IgD-negative memory B cell (primary cell): ENCODE measurements around the gene SLC6A13. TPM values are rescaled to one million over a fixed set of nuclear protein-coding genes. Genes with fewer than 3 reads are reported as not detected.
"Not testable (repeated sequence)": the region's sequence is repeated elsewhere in the genome, so short reads cannot be mapped to it uniquely, and the experiment has no call there.

ENCODE experiments used
- H3K27ac Mint-ChIP-seq, 3 donors: one replicate each; pipeline ENCODE4 v1.8.0; 2020 to 2022; ENCODE audit warnings: mild to moderate bottlenecking in 3 of 3, mixed read lengths in 3 of 3, moderate library complexity in 1 of 3
- H3K27me3 Mint-ChIP-seq: one replicate; pipeline ENCODE4 v1.8.0; 2021; ENCODE audit warnings: mixed read lengths
- H3K36me3 Mint-ChIP-seq: one replicate; pipeline ENCODE4 v1.8.0; 2020; ENCODE audit warnings: mild to moderate bottlenecking, mixed read lengths
- H3K4me1 Mint-ChIP-seq, 3 donors: one replicate each; pipeline ENCODE4 v1.8.0; 2020 to 2022; ENCODE audit warnings: mixed read lengths in 3 of 3, mild to moderate bottlenecking in 1 of 3
- H3K4me3 Mint-ChIP-seq, 4 donors: one replicate each; pipeline ENCODE4 v1.8.0; 2020 to 2022; ENCODE audit warnings: mild to moderate bottlenecking in 4 of 4, mixed read lengths in 4 of 4, moderate library complexity in 3 of 4
- H3K9me3 Mint-ChIP-seq, 3 donors: one replicate each; pipeline ENCODE4 v1.8.0; 2020 to 2021; ENCODE audit warnings: mixed read lengths in 3 of 3, mild to moderate bottlenecking in 1 of 3
- polyA plus RNA-seq: library from polyadenylated mRNA; unstranded; fragments of 300-500 nt; fragmentation: Illumina TruSeq; gene quantifications from one replicate; pipeline ENCODE4 v1.2.3, GENCODE V29; 2021

Gene SLC6A13
- polyA plus RNA-seq, 1 donor from 2014 or later: not detected

DNA sequence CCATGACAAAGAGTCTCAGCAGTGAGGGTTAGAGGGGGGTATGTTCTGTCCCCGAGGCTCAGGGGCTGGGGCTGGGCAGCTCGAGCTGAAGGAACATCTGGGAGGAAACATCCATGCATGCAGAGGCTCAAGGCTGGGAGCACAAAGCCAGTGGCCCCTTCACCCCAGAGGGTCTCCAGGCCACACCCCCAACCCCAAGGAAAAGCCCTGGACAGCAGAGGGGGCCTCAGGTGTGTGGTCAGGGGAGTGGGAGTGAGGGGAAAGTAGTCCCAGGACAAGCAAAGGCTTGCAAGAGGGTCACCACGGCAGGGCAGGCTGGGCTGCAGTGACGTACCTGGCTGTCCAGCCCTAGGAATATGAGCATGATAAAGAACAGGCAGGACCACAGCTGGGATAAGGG is 66.2 kb downstream of the SLC6A13 start:
- H3K4me1 Mint-ChIP-seq: peaks cover 0 to 2% (median 0%) of the 10 kb centered on the region in 3 donors
- H3K36me3 Mint-ChIP-seq: no peaks in the 10 kb centered on the region
- H3K9me3 Mint-ChIP-seq: peaks cover 0 to 6% (median 2%) of the 10 kb centered on the region in 3 donors
- no peak overlapping the region for H3K27ac Mint-ChIP-seq
- peaks cover 3% of the 10 kb centered on the region for H3K27me3 Mint-ChIP-seq
- H3K4me3 Mint-ChIP-seq: no peak overlapping the region

DNA sequence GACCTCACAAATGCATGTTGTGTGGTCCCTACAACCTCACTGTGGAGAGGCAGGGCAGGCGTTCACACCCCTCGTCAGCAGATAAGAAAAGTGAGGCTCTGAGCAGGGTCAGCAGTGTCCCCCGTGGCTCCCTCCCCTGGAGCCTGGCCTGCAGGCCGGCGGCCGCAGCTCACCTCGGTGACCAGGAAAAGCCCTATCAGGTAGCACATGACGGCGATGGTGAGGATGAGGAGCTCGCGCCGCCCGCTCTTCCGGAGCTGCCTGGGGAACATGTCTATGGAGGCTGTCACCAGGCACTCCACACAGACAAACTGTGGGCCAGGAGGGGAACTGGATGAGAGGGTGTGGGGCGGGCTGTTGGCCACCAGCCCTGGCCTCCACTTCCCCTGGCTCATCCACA is 66.7 kb downstream of the SLC6A13 start:
- Mint-ChIP-seq H3K27me3 (peaks cover 6% of the 10 kb centered on the region), H3K27ac (no peak overlapping the region), H3K36me3 (no peaks in the 10 kb centered on the region), H3K9me3 (peaks cover 0 to 6% (median 2%) of the 10 kb centered on the region in 3 donors), H3K4me1 (peaks cover 0 to 2% (median 0%) of the 10 kb centered on the region in 3 donors), H3K4me3 (peak overlapping the region in 1 of 4 donors; percentile 5)

DNA sequence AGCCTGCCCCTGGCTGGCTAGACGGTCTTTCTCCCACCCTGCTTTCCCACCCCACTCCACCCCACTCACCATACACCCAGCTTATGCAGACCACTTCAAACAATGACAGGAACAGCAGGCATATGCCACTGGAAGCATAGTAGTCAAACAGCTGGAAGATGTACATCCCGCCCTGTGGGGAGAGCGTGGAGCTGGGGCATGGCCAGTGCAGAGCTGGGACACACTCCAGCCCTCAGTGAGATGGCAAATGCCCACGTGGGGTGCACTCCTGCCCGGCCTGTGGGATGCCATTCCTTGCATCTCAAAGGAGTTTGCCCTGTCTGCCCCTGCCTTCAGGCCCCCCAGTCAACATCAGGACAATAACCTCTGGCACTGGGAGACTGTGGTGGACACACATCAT is 67.5 kb downstream of the SLC6A13 start:
- H3K27ac Mint-ChIP-seq: no peak overlapping the region
- peaks cover 0 to 6% (median 2%) of the 10 kb centered on the region in 3 donors for H3K9me3 Mint-ChIP-seq
- peaks cover 0 to 2% (median 0%) of the 10 kb centered on the region in 3 donors for H3K4me1 Mint-ChIP-seq
- H3K36me3 Mint-ChIP-seq: no peaks in the 10 kb centered on the region
- H3K4me3 Mint-ChIP-seq: no peak overlapping the region
- peaks cover 9% of the 10 kb centered on the region for H3K27me3 Mint-ChIP-seq

DNA sequence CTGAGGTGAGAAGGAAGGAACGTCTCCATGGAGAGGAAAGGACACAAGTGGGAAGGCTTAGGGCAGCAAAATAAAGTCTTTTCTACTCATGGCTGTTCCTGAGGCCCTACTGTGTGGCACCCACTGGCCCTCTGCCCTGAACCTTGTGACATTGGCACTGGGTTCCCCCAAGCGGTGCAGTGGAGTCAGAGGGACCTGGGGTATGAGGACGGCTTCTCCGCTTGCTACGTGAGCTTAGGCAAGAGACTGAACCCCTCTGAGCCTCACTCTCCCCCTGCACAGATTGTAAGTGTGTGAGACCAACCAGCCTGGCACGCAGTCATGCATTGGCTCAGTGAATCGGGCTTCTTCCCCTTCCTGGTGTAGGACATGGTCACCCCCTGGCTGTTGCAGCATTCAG is 68.4 kb downstream of the SLC6A13 start:
- Mint-ChIP-seq H3K27ac (no peak overlapping the region), H3K4me1 (peaks cover 0 to 2% (median 2%) of the 10 kb centered on the region in 3 donors), H3K36me3 (no peaks in the 10 kb centered on the region), H3K4me3 (no peak overlapping the region), H3K27me3 (peaks cover 13% of the 10 kb centered on the region), H3K9me3 (peaks cover 0 to 6% (median 2%) of the 10 kb centered on the region in 3 donors)

DNA sequence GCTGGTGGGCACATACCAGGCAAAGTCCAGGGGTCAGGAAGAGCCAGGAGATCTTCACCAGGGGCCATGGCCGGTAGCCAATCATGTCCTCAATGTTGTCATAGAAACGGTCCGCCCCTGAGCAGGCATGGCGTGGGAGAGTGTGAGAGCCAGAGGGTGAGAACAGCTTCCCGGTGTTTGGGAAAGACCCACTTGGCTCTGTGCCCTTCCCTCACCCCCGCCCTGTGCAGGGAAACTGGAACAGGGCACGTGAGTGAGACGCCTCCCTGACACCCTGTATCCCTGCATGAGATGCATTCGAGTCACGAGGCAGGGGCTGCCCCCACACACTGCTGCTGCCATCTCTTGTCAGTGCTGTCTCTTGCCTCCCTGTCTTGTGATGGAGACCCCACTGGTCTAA is 69.4 kb downstream of the SLC6A13 start:
- Mint-ChIP-seq H3K4me1 (peaks cover 0 to 6% (median 2%) of the 10 kb centered on the region in 3 donors), H3K4me3 (no peak overlapping the region), H3K9me3 (peaks cover 0 to 6% (median 2%) of the 10 kb centered on the region in 3 donors), H3K27me3 (peaks cover 14% of the 10 kb centered on the region), H3K36me3 (no peaks in the 10 kb centered on the region), H3K27ac (no peak overlapping the region)

DNA sequence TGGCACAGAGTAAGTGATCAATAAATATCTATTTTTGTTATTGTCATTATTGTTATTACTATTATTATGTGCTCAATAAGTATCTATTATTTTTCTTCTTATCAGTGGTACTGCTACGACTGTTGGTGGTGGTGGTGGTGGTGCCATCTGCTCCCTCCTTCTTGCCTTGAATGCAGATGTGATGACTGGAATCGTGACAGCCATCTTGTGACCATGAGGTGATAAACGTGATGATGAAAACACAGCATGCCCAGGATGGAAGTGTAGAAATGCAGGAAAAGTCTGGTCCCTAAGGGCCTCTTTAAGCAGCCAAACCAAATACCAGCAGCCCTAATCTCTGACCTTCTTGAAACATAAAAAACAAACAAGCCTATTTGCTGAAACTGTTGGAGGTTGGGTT is 71.1 kb downstream of the SLC6A13 start:
- Mint-ChIP-seq H3K9me3 (peaks cover 0 to 4% (median 2%) of the 10 kb centered on the region in 3 donors), H3K27me3 (peaks cover 16% of the 10 kb centered on the region), H3K36me3 (no peaks in the 10 kb centered on the region), H3K4me3 (no peak overlapping the region), H3K27ac (no peak overlapping the region), H3K4me1 (peaks cover 0 to 6% (median 0%) of the 10 kb centered on the region in 3 donors)

DNA sequence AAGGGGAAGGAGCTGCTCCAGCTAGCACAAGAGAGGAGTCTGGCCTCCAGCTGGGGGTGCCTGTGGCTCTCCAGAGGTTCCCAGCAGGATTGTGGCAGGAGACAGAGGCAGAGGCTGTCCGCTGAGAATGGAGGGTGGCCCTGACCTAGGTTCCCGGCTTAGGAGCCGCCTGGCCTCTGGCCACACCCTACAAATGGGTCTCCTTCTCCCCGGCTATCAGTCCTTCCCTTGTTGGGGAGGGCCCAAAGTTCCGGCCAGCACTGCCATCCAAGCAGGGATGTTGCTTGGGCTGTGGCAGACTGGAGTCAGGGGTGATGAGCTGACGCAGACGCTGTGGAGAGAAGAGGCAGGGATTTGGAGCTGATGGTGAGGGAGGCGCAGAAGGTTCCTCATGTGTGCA is 71.8 kb downstream of the SLC6A13 start:
- no peak overlapping the region for H3K4me3 Mint-ChIP-seq
- H3K36me3 Mint-ChIP-seq: no peaks in the 10 kb centered on the region
- H3K4me1 Mint-ChIP-seq: peaks cover 0 to 6% (median 0%) of the 10 kb centered on the region in 3 donors
- no peak overlapping the region for H3K27ac Mint-ChIP-seq
- H3K27me3 Mint-ChIP-seq: peaks cover 16% of the 10 kb centered on the region
- H3K9me3 Mint-ChIP-seq: peaks cover 0 to 4% (median 2%) of the 10 kb centered on the region in 3 donors

DNA sequence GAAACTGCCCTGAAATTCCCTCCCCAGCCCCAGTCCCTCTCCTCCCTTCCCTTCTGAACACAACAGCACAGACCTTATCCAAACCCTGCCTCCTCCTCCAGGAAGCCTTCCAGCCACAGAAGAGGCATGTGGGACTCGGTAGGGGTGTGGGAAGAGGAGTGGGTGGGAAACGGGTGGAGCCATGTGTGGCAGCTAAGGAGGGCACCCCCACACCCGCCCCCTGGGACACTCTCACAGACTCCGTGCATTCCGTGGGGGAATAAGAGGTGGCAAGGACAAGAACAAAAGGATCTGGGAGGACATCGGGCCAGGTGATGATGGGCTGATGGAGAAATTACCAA is 73.0 kb downstream of the SLC6A13 start:
- H3K4me1 Mint-ChIP-seq: peaks cover 0 to 6% (median 0%) of the 10 kb centered on the region in 3 donors
- no peaks in the 10 kb centered on the region for H3K36me3 Mint-ChIP-seq
- no peak overlapping the region for H3K4me3 Mint-ChIP-seq
- peaks cover 0 to 2% (median 2%) of the 10 kb centered on the region in 3 donors for H3K9me3 Mint-ChIP-seq
- no peak overlapping the region for H3K27ac Mint-ChIP-seq
- H3K27me3 Mint-ChIP-seq: peaks cover 24% of the 10 kb centered on the region

DNA sequence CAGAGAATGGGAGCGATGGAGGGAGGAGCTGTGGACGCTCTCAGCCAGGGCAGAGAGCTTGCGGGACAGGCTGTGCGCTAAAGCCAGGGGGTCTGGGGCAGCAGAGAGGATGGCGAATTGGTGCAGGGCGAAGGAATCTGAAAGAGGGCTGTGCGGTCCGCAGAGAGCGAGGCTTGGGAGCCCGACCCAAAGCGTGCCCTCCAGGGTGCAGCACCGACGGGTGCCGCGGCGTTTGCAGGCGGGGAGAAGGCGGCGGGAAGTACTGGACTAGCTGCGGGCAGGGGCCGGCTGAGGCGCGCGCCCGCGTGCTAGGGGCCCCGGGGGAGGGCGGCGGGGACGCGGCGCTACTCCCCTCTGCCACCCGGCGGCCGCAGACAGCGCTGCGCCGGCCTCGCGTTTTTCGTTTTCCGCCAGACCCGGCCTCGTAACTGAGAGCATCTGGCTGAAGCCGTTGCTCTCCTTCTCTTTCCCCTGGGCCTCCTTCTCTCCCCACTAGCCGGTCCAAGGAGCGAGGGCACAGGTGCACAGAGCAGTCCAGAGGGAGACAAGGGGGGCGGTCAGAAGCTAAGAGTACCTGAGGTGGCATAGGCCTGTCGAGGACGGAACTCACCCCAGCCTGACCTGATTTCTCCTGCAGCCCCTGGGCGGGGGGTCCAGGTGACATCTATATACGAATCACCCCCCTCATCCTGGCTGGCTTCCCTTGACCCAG is 73.6 kb downstream of the SLC6A13 start:
- Mint-ChIP-seq H3K36me3 (no peaks in the 10 kb centered on the region), H3K27me3 (peaks cover 24% of the 10 kb centered on the region), H3K27ac (no peak overlapping the region), H3K9me3 (peaks cover 0 to 2% (median 2%) of the 10 kb centered on the region in 3 donors), H3K4me1 (peaks cover 0 to 6% (median 0%) of the 10 kb centered on the region in 3 donors), H3K4me3 (peak overlapping the region in 2 of 4 donors; percentile 72 to 80)

DNA sequence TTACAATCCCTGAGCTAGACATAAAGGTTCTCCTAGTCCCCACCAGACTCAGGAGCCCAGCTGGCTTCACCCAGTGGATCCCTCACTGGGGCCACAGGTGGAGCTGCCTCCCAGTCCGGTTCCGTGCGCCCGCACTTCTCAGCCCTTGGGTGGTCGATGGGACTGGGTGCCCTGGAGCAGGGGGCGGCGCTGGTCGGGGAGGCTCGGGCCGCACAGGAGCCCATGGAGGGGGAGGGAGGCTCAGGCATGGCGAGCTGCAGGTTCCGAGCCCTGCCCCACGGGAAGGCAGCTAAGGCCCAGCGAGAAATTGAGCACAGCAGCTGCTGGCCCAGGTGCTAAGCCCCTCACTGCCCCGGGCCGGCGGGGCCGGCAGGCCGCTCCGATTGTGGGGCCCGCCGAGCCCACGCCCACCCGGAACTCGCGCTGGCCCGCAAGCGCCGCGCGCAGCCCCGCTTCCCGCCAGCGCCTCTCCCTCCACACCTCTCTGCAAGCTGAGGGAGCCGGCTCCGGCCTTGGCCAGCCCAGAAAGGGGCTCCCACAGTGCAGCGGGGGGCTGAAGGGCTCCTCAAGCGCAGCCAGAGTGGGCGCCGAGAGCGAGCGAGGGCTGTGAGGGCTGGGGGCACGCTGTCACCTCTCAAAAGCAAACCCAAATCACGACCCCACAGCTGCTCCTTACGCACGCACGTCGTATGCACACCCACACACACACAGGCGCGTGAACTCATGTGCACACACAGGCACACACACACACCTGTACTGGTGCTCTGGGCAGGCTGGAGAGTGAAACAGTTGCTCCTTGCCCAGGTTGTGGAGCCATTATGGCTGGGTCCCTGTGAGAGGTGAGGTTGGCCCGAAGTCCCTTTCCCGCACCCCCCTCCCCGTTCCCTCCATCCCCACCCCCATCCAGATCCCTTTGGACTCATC is 74.4 kb downstream of the SLC6A13 start:
- not testable (repeated sequence) for H3K27ac Mint-ChIP-seq

DNA sequence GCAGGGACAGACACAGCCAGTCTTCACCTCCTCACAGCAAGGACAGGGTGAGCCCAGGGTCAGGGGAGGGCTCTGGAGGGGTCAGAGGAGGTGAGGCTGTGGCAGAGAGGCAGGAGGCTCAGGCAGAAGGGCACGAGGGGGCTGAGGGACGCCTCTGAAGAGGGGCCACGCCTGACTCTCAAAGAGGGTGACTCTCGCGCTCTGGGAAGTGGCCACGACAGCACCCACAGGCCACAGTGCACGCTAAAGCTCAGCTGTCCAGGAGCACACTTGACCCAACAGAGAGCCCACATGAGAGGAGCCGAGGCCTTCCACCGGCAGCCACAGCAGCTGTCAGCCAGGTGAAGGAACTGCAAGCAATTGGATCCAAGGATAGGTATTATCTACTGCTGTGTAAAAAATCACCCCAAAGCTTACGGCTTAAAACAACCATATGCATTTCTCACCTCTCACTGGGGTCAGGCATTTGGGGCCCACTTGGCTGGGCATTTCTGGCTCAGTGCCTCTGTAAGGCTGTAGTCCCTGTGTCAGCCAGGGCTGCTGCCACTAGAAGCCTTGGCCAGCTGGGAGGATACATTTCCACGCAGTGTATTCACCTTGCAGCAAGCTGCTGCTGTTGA is 76.5 kb downstream of the SLC6A13 start:
- Mint-ChIP-seq H3K4me1 (peaks cover 0 to 6% (median 0%) of the 10 kb centered on the region in 3 donors), H3K36me3 (peaks cover 2% of the 10 kb centered on the region), H3K27me3 (peaks cover 28% of the 10 kb centered on the region), H3K9me3 (no peaks in the 10 kb centered on the region), H3K4me3 (peak overlapping the region in 1 of 4 donors; percentile 38), H3K27ac (no peak overlapping the region)

More for the DNA sequence above, 74.4 kb downstream of the SLC6A13 start:
- H3K9me3 Mint-ChIP-seq, H3K4me1 Mint-ChIP-seq, H3K36me3 Mint-ChIP-seq: not testable (repeated sequence)
- H3K27me3 Mint-ChIP-seq: peaks cover 30% of the 10 kb centered on the region
- peak overlapping the region in 2 of 4 donors; percentile 52 to 80 for H3K4me3 Mint-ChIP-seq

DNA sequence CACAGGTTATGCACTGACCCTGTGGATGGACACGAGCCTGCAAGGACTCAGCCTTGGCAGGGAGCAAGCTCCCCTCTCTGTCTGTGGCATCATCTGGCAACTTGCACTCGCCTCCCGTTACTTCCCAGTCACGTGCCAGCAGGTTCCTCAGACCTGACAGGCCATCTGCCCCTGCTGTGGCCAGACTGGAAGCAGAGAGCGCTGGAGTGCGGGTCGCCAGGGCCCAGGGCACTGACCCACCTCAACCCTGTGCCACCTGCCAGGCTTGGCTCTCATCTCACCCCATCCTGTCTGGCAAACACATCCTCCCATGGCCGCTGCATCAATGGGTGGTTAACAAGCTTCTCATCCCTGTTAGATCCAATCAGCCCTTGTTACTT is 77.1 kb downstream of the SLC6A13 start:
- peaks cover 2% of the 10 kb centered on the region for H3K36me3 Mint-ChIP-seq
- peaks cover 25% of the 10 kb centered on the region for H3K27me3 Mint-ChIP-seq
- H3K9me3 Mint-ChIP-seq: no peaks in the 10 kb centered on the region
- peaks cover 0 to 6% (median 0%) of the 10 kb centered on the region in 3 donors for H3K4me1 Mint-ChIP-seq
- peak overlapping the region in 1 of 4 donors; percentile 38 for H3K4me3 Mint-ChIP-seq
- peak overlapping the region in 1 of 3 donors; percentile 40 for H3K27ac Mint-ChIP-seq

DNA sequence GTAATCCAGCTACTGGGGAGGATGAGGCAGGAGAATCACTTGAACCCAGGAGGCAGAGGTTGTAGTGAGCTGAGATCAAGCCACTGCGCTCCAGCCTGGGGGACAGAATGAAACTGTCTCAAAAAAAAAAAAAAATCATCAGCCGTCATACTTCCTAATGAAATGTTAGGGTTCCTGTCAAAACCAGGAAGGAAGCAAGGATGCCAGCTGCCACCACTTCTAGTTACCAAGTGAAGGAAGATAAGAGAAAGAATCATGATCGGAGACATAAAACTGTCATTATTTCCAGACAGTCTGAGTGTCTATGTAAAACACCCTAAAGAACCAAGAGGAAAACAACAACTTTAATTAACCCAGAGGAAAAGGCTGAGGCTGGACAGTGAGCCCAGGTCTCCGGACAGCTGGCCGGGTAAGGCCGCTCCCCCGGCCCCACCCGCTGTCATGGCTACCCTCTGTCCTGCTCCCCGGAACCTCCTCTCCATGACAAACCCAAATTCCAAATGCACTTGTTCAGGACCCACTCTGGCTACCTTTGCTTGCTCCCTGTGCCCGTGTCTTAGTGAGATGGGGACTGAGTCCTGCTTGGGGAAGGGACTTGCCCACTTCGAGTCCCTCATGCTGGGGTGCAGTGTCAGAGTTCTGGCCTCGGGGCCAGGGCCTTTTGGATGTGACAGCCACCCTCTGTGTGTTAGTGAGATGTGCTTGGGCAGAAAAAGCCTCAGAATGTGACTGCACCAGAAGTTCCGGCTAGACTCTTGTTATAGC is 77.6 kb downstream of the SLC6A13 start:
- peaks cover 2% of the 10 kb centered on the region for H3K36me3 Mint-ChIP-seq
- peak overlapping the region in 1 of 3 donors; percentile 40 for H3K27ac Mint-ChIP-seq
- no peaks in the 10 kb centered on the region for H3K9me3 Mint-ChIP-seq
- H3K4me1 Mint-ChIP-seq: peaks cover 0 to 11% (median 0%) of the 10 kb centered on the region in 3 donors
- H3K4me3 Mint-ChIP-seq: peak overlapping the region in 1 of 4 donors; percentile 58
- peaks cover 22% of the 10 kb centered on the region for H3K27me3 Mint-ChIP-seq

DNA sequence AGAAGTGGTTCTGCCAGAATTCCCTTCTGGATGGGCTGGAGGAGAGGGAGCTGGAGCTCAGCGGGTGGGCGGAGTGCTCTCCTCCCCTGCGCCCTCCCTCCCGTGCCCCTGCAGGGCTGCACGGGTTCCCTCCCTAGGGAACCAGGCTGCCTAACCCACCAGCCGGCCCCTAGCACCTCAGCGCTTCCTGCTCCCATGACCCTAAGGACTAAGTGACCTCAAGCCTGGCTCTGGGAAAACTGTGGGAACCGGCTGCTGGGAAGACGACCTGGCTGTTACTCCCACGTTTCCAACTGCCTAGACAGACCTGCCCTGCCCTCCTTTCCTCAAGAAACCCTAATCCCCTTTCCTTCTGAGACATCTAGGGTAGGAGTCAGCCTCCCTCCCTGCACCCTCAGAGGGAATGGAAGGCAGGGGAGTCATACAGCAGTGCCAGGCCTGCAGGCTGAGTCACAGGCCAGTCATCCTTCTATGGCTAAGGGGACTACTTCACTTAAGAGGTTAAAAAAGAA is 80.2 kb downstream of the SLC6A13 start:
- Mint-ChIP-seq H3K9me3 (no peaks in the 10 kb centered on the region), H3K27me3 (peaks cover 16% of the 10 kb centered on the region), H3K4me3 (no peak overlapping the region), H3K27ac (no peak overlapping the region), H3K36me3 (peaks cover 2% of the 10 kb centered on the region), H3K4me1 (peaks cover 0 to 7% (median 2%) of the 10 kb centered on the region in 3 donors)
